HCT116 (cell line): ENCODE results near the gene RYR3. TPM values are rescaled to one million over a fixed set of nuclear protein-coding genes. Genes with fewer than 3 reads are reported as not detected.

Experiments used
- ATAC-seq: fragments of 200-7000 bp; cut with Tn5 transposase; 2 replicates; pipeline ENCODE4 v1.9.1; 2020; ENCODE audit warnings: mild to moderate bottlenecking, moderate library complexity
- BruUV-seq: library from RNA; stranded (reverse); fragments of 400-500 nt; replicated peaks from 2 replicates; lab custom pipeline; 2021; lab: Mats Ljungman, UMichigan
- CTCF ChIA-PET: fragments of 300-600 bp; sonication (Branson Sonifier 250); formaldehyde crosslinking; loops from one replicate; lab custom pipeline; 2021; ENCODE audit warnings: antibody characterized with exemption; lab: Charles Lee
- POLR2A ChIA-PET: fragments of 300-600, 350-600 bp; sonication (Branson Sonifier 250); formaldehyde crosslinking; loops from one replicate; lab custom pipeline; 2021; ENCODE audit warnings: antibody characterized with exemption; lab: Charles Lee
- RAD21 ChIA-PET, 2 experiments: fragments of 300-600 bp; sonication (Branson Sonifier 250); formaldehyde crosslinking; loops; one replicate each; lab custom pipeline; 2023; ENCODE audit warnings: low total read pairs in 2 of 2; ENCODE audit not compliant: uncharacterized antibody in 2 of 2, unreplicated experiment in 2 of 2, low non-redundant PET in 1 of 2; lab: Charles Lee
- DNase-seq: peaks from one replicate; pipeline ENCODE4 v3.0.0-alpha.2; 2010; ENCODE audit warnings: low read depth, low spot score
- H2AFZ ChIP-seq: fragments of 200-600 bp; shearing (Covaris generic), sonication (generic); 2 replicates; pipeline ENCODE4 v1.6.1; 2017; ENCODE audit warnings: low read depth, mixed run types, mixed read lengths, antibody characterized with exemption, low read length; ENCODE audit not compliant: poor library complexity, severe bottlenecking
- H3K27ac ChIP-seq: 2 replicates; pipeline ENCODE4 v1.5.1; 2012; ENCODE audit warnings: low read depth, low read length
- H3K27me3 ChIP-seq: fragments of 200-600 bp; sonication (generic); 2 replicates; pipeline ENCODE4 v1.6.1; 2016; ENCODE audit warnings: mixed run types, low read length, mixed read lengths; ENCODE audit not compliant: insufficient read depth
- H3K36me3 ChIP-seq, 2 experiments: fragments of 200-500 bp in 1 of 2; fragments of 200-600 bp in 1 of 2; sonication (Bioruptor generic) in 1 of 2; sonication (generic) in 1 of 2; 2 replicates each; pipeline versions ENCODE4 v1.5.1 to v1.6.1; 2014 to 2016; ENCODE audit warnings: low read length in 2 of 2, inconsistent platforms in 1 of 2, mixed read lengths in 1 of 2, mixed run types in 1 of 2; ENCODE audit not compliant: insufficient read depth in 2 of 2, control insufficient read depth in 1 of 2
- H3K4me1 ChIP-seq, 2 experiments: fragments of 200-600 bp in 1 of 2; sonication (generic) in 1 of 2; 2 replicates each; pipeline versions ENCODE4 v1.5.1 to v1.6.1; 2012 to 2017; ENCODE audit warnings: low read length in 2 of 2, inconsistent platforms in 1 of 2, mild to moderate bottlenecking in 1 of 2, mixed read lengths in 1 of 2, mixed run types in 1 of 2, moderate library complexity in 1 of 2; ENCODE audit not compliant: insufficient read depth in 2 of 2, control insufficient read depth in 1 of 2
- H3K4me2 ChIP-seq: fragments of 200-600 bp; sonication (generic); 2 replicates; pipeline ENCODE4 v1.6.1; 2017; ENCODE audit warnings: mixed run types, low read length, mixed read lengths
- H3K4me3 ChIP-seq, 2 experiments: fragments of 200-600 bp in 1 of 2; sonication (generic) in 1 of 2; replicated peaks in 1 of 2; 2 replicates each; pipeline ENCODE4 v1.5.1; 2011 to 2016; ENCODE audit warnings: low read length in 2 of 2, control low read depth in 1 of 2, low read depth in 1 of 2, mild to moderate bottlenecking in 1 of 2, mixed read lengths in 1 of 2, mixed run types in 1 of 2
- H3K79me2 ChIP-seq: fragments of 200-600 bp; sonication (generic); 2 replicates; pipeline ENCODE4 v1.6.1; 2017; ENCODE audit warnings: mild to moderate bottlenecking, mixed run types, low read length, moderate library complexity, mixed read lengths; ENCODE audit not compliant: insufficient read depth
- H3K9ac ChIP-seq: fragments of 200-600 bp; sonication (generic); 2 replicates; pipeline ENCODE4 v1.6.1; 2016; ENCODE audit warnings: low read length, mixed read lengths
- H3K9me2 ChIP-seq: fragments of 200-600 bp; sonication (generic), shearing (Covaris generic); 2 replicates; pipeline ENCODE4 v1.6.1; 2017; ENCODE audit warnings: mixed run types, mild to moderate bottlenecking, moderate library complexity; ENCODE audit not compliant: insufficient read depth
- H3K9me3 ChIP-seq, 2 experiments: fragments of 200-500 bp in 1 of 2; fragments of 200-600 bp in 1 of 2; sonication (Bioruptor generic) in 1 of 2; sonication (generic) in 1 of 2; 2 replicates each; pipeline ENCODE4 v1.6.1; 2014 to 2017; ENCODE audit warnings: low read length in 2 of 2, mixed read lengths in 2 of 2, inconsistent platforms in 1 of 2, low read depth in 1 of 2, mild to moderate bottlenecking in 1 of 2, mixed run types in 1 of 2, moderate library complexity in 1 of 2; ENCODE audit not compliant: control insufficient read depth in 1 of 2, insufficient read depth in 1 of 2
- H4K20me1 ChIP-seq: fragments of 200-600 bp; sonication (generic), shearing (Covaris generic); 2 replicates; pipeline ENCODE4 v1.6.1; 2017; ENCODE audit warnings: mixed run types, mild to moderate bottlenecking, moderate library complexity; ENCODE audit not compliant: insufficient read depth
- ATF3 ChIP-seq: IDR thresholded peaks from 2 replicates; pipeline ENCODE4 v1.6.1; 2012
- CBX3 ChIP-seq: IDR thresholded peaks from 2 replicates; pipeline ENCODE4 v1.6.1; 2012; ENCODE audit warnings: low read depth
- CEBPB ChIP-seq: IDR thresholded peaks from 2 replicates; pipeline ENCODE4 v1.6.1; 2012; ENCODE audit warnings: low read depth
- CTCF ChIP-seq, 3 experiments: fragments of 200-600 bp in 1 of 3; sonication (generic) in 1 of 3; IDR thresholded peaks in 2 of 3; conservative IDR thresholded peaks in 1 of 3; 2 replicates each; pipeline ENCODE4 v1.5.1; 2012 to 2017; ENCODE audit warnings: low read depth in 2 of 3, low read length in 2 of 3, antibody characterized with exemption in 1 of 3, borderline replicate concordance in 1 of 3, control low read depth in 1 of 3, mild to moderate bottlenecking in 1 of 3, mixed read lengths in 1 of 3, mixed run types in 1 of 3, moderate library complexity in 1 of 3; ENCODE audit not compliant: insufficient read depth in 1 of 3
- EGR1 ChIP-seq: IDR thresholded peaks from 2 replicates; pipeline ENCODE4 v1.6.1; 2012; ENCODE audit warnings: low read depth
- ELF1 ChIP-seq: IDR thresholded peaks from 2 replicates; pipeline ENCODE4 v1.6.1; 2012; ENCODE audit warnings: low read depth, borderline replicate concordance
- EZH2 ChIP-seq: fragments of 200-600 bp; sonication (generic); IDR thresholded peaks from 2 replicates; pipeline ENCODE4 v1.6.1; 2017; ENCODE audit warnings: antibody characterized with exemption, mixed run types
- EZH2phosphoT487 ChIP-seq: fragments of 200-600 bp; IDR thresholded peaks from 2 replicates; pipeline ENCODE4 v1.6.1; 2018; ENCODE audit warnings: antibody characterized with exemption, borderline replicate concordance
- FOSL1 ChIP-seq: IDR thresholded peaks from 2 replicates; pipeline ENCODE4 v1.6.1; 2012; ENCODE audit warnings: low read depth
- JUND ChIP-seq: IDR thresholded peaks from 2 replicates; pipeline ENCODE4 v1.6.1; 2012
- POLR2A ChIP-seq: IDR thresholded peaks from 2 replicates; pipeline ENCODE4 v1.7.0; 2011; ENCODE audit warnings: borderline replicate concordance; ENCODE audit not compliant: insufficient read depth, insufficient read length; ENCODE audit errors: extremely low read depth
- RAD21 ChIP-seq: IDR thresholded peaks from 2 replicates; pipeline ENCODE4 v1.6.1; 2012; ENCODE audit warnings: low read depth, mild to moderate bottlenecking
- SIN3A ChIP-seq: IDR thresholded peaks from 2 replicates; pipeline ENCODE4 v1.6.1; 2012; ENCODE audit warnings: low read depth
- SP1 ChIP-seq: IDR thresholded peaks from 2 replicates; pipeline ENCODE4 v1.6.1; 2012; ENCODE audit warnings: low read depth
- SRF ChIP-seq: IDR thresholded peaks from 2 replicates; pipeline ENCODE4 v1.6.1; 2012; ENCODE audit warnings: low read depth
- TCF7L2 ChIP-seq: IDR thresholded peaks from 2 replicates; pipeline ENCODE4 v1.7.0; 2011; ENCODE audit warnings: borderline replicate concordance, inconsistent platforms; ENCODE audit not compliant: insufficient read depth, insufficient read length; ENCODE audit errors: extremely low read depth
- YY1 ChIP-seq: IDR thresholded peaks from 2 replicates; pipeline ENCODE4 v1.6.1; 2011; ENCODE audit warnings: low read length, low read depth, moderate library complexity, mild to moderate bottlenecking; ENCODE audit not compliant: insufficient replicate concordance; ENCODE audit errors: extremely low read depth
- ZBTB33 ChIP-seq: IDR thresholded peaks from 2 replicates; pipeline ENCODE4 v1.6.1; 2011; ENCODE audit warnings: mild to moderate bottlenecking, low read length, moderate library complexity; ENCODE audit not compliant: insufficient replicate concordance; ENCODE audit errors: extremely low read depth
- intact Hi-C: fragments of 100-400 bp; cut with micrococcal nuclease; formaldehyde crosslinking; loops from 2 replicates; pipeline ENCODE4 v1.10.0; 2022
- total RNA-seq: library from RNA; stranded (reverse); gene quantifications from one replicate; pipeline ENCODE4 v1.2.1, GENCODE V29; 2021; ENCODE audit not compliant: unreplicated experiment

RYR3 gene
- total RNA-seq, 1 experiment from 2014 or later, result not detected

- Histone ChIP-seq H4K20me1 (no peaks in the 10 kb centered on the region), H3K36me3 (no peaks in the 10 kb centered on the region), H3K4me1 (no peaks in the 10 kb centered on the region), H3K79me2 (no peaks in the 10 kb centered on the region), H3K9ac (no peak overlapping the region), H2AFZ (no peak overlapping the region), H3K9me2 (no peaks in the 10 kb centered on the region), H3K27me3 (peaks cover 15% of the 10 kb centered on the region; the same call in 1 of the 2 replicates), H3K27ac (no peak overlapping the region), H3K9me3 (no peaks in the 10 kb centered on the region), H3K4me3 (no peak overlapping the region), H3K4me2 (no peak overlapping the region)
- ChIA-PET CTCF (interaction anchor here (1.7 kb wide), 1 partner anchor 30 kb away, joined by 4 read pairs; no protein-coding TSS in a partner anchor), RAD21 (no interaction called here), POLR2A (no interaction called here)
- no TSS peak for BruUV-seq
- DNase-seq (no peak), ATAC-seq (no peak)
- TF ChIP-seq SIN3A (no peak), CTCF (IDR thresholded peaks at IDR 0.05 in 2 of 3, conservative IDR thresholded peaks at IDR 0.05 in 1 of 3; ENCODE audit: borderline replicate concordance in 1 of 3, insufficient read depth in 1 of 3, low read depth in 2 of 3, low read length in 2 of 3) (no peak), EZH2 (no peak), SP1 (no peak), CBX3 (no peak), JUND (no peak), RAD21 (no peak), SRF (no peak), YY1 (no peak), ATF3 (no peak), EZH2phosphoT487 (no peak), EGR1 (no peak), ZBTB33 (no peak), CEBPB (no peak), TCF7L2 (no peak), ELF1 (no peak), FOSL1 (no peak), POLR2A (no peak)
- intact Hi-C loops, result no loop called here
These were observed 48.5 kb upstream of the RYR3 start for GRCh38 chr15:33262306-33262705.
